GM18867 (cell line): ENCODE data around the gene IDUA.

Source experiments
- ATAC-seq: cut with Tn5 transposase; IDR thresholded peaks from one replicate; pipeline ENCODE4 v1.9.1; 2021; ENCODE audit warnings: mild to moderate bottlenecking, moderate library complexity; ENCODE audit not compliant: unreplicated experiment

The IDUA gene

DNA sequence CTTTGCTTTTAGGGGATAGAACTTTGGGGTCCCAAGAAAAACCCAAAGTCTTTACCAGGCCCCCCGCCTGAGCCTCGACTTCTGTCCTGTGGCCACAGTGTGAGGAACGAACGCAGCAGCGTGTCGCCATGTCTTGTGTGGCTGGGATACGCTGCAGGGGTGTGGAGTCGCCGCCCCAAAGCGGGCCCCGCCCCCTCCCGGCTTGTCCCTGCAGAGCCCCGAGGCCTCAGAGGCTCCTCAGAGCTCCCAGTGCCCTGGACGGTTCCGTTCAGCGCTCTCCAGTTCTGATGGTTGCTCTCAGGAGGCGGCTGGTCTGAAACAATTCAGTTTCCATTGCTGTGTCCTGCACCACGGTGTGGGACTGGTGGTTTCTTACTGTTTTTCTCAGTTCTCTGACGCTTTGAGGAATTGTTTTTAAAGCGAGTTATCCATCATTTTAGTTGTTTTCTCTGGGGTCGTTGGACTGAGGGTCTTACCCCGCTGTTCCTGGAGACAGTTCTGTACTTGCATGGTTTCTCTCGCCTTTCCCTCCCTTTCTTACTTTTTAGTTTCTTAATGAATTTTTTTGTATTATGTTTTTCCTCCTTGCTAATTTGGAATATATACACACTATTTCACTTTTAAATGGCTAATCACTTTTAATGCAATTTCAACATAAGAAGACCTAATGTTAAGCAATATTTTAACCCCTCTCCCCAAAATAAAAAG lies 1.6 kb upstream of the IDUA start:
- ATAC-seq, result no peak

GRCh38 chr4:986428-986878 lies 391 bp upstream of the IDUA start:
- no peak for ATAC-seq

- ATAC-seq, result no peak
These were observed 1.0 kb downstream of the IDUA start for GRCh38 chr4:987624-988513.

- ATAC-seq, result no peak
These were observed 2.2 kb downstream of the IDUA start for GRCh38 chr4:988726-989721.

- no peak for ATAC-seq
These were observed 3.1 kb downstream of the IDUA start for GRCh38 chr4:989722-990471.

DNA sequence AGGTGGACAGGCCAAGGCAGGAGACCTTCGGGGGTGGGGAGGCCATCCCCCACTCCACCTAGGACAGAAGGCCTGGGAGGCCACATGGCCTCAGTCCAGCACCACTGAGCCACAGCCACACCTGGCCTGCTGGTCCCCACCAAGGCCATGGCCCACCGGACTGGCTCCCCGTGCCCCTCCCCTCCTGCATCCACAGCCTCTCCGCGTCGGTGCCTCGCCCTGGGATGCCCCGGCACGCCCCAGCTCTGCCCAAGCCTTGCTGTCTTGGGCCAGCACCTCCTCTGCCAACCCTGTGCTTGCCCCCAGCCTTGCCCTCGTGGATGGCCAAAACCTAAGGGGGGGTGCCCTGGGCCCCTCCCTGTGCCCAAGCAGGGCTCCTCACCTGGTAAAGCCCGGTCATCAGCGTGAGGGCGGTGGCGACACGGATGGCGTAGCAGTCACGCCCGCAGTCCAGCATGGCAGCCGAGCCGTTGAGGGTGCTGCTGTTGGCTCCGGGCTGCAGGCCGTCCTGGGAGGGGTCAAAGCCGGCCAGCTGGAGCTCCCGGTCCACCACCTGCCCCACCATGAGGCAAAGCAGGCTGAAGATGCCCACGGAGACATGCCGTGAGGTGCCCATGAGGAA lies 4.0 kb downstream of the IDUA start:
- ATAC-seq, result no peak

GRCh38 chr4:991451-992296 lies 4.8 kb downstream of the IDUA start:
- ATAC-seq, result no peak

- peak; percentile 83 for ATAC-seq
These were observed 5.7 kb downstream of the IDUA start for GRCh38 chr4:992297-993110.

DNA sequence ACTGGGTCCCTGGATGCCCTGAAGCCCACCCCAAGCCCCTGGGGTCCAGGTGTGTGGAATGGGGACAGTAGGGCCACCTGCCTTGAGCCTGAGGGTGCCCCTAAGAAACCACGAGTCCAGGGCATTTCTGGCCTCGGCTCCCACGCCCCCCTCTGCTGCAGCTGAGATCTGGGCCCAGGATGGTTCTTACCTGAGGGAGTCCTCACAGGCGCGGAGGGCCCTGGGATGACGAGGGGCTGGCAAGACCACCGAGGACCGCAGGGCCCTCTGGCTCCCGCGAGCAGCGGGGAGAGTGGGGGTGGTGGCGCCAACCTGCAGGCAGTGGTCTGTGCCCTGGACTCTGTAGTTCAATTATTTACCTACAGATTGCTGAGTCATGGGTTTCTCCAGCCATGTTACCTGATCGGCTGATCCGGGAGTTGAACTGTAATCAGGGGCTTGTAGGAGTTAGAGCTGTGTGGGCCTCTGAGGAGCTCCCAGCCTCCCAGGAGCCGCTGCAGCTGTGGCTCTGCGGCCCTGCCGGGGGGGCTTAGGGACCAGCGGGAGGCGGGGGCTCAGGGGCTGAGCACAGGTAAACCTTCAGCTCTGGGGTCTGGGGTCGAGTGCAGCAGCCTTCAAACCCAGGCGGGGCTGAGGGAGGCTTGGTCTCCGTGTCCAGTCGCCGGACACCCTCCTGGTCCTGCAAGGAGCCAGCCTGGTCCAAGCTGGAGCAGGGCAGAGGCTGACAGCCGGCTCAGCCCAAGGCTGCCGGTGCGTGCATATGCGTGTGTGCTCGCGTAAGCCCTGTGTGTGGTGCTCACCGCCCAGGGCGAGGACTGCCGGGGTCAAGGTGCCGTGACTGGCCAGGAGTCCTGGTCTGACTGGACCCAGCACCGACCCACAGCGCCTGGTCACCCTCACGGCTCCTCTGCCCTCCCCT lies 6.5 kb downstream of the IDUA start, which contains the start of gene SLC26A1:
TSS of gene SLC26A1 (minus strand) at position 294 of the 919 bp plus-strand sequence. CDS start 1,701 bp downstream, outside the sequence.
- ATAC-seq, result no peak

DNA sequence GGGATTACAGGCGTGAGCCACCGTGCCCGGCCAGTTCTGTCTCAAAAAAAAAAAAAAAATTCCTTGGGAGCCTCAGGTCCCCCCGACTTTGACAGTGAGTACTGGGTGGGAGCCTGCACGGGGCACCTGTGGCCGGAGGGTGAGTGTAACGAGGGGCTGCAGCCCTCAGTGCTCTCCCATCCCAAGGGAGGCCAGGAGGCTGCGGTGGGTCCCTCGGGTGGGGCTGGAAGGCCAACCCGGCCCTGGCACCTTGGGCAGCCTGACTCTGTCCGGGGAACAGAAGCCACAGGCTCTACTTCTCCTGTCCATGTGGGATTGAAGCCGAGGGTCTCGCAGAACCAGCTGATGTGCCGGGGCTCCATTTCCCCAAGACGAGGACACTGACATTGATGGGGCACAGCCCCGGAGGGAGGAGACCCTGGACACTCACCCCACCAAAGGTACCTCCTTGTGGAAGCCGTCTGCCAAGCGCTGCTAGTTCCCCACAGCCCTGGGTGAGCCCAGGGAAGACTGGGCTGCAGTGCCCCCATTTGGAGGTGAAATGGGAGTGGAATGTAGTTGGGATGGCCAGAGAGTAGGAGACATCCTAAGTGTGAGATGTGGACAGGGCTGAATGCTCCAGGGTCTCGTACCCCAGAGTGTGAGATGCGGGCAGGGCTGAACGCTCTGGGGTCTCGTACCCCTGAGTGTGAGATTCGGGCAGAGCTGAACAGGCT lies 8.6 kb downstream of the IDUA start:
- no peak for ATAC-seq

- ATAC-seq, result no peak
These were observed 9.5 kb downstream of the IDUA start for GRCh38 chr4:996030-996996.

DNA sequence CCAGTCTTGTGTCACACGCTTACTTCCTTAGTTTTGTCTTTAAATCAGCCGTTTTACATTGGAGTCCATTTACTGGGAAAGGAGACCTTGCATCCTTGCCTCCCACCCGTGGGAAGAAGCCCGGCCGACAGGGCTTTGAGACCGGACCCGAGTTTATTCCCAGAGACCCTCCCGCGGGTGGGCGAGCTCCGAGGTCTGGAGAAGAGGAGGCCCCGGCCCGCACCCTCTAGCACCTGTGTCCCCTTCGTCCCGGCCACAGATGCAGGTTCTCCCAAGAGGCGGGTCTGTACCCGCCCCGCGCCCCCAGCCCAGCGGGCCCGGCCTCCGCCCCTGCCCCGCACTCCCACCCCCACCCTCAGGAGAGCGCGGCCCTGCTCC lies 10.1 kb downstream of the IDUA start:
- ATAC-seq, result no peak

- ATAC-seq, result no peak
These were observed 10.7 kb downstream of the IDUA start for GRCh38 chr4:997375-998071.

- ATAC-seq, result no peak
These were observed 11.3 kb downstream of the IDUA start for GRCh38 chr4:998096-998691.
